DMS53 (cell line): ENCODE results near the gene CASP3.
"Not testable (repeated sequence)": the region's sequence is repeated elsewhere in the genome, so short reads cannot be mapped to it uniquely, and the experiment has no call there.

Source experiments
- DNase-seq: peaks from one replicate; lab custom pipeline; 2025; lab: John Stamatoyannopoulos, UW

Gene CASP3

DNA sequence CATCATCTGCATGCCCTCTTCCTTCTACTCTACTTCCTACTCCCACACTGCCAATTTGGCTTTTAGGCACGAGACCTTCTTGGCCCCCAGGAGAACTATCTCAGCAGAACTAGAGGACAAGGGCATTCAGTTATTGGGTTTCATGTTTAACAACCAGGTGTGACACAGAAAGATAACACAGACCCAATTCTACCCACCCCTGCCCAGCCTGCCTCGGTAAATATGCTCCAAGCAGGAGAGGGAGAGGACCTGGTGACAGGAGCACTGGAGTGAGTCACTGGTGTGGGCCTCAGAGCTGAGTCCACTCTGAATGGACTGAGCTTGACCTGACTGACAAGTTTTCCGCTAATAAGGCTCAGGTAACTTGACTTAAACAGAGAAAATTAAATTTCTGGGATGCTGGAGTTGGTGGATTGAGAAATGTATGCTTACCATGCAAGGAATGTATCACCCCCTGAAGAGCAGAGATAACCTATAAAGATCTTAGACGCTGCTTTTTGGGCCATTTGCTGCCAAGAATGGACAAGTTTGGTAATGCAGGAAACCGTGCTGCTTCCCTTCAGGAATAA, 52.5 kb downstream of the CASP3 start:
- DNase-seq = peak; percentile 3

DNA sequence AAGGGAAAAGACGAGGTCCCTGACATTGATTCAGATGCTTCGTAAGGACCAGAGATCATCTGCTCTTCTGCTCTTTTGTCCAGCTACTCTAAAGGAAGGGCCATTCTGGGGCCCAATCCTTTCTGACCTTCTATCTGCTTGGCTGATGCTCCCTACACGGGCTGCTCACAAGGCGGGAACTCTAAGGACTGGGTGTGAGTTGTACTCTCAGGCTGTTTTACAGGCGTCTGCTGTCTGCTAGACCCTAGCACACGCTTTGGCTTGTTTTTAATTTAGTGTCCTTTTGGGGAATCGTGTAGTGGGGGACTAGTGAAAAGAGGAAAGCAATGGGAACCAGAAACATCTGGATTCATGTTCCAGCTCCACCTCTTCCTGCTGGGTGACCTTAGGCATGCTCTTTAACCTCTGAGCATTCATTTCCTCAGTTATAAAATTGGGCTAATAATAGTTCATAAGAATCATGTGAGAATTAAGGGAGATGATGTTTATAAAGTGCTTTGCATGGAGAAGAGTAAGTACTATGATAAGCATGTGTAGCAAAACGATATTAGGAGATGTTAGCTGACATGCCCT, 53.1 kb downstream of the CASP3 start:
- no peak for DNase-seq

DNA sequence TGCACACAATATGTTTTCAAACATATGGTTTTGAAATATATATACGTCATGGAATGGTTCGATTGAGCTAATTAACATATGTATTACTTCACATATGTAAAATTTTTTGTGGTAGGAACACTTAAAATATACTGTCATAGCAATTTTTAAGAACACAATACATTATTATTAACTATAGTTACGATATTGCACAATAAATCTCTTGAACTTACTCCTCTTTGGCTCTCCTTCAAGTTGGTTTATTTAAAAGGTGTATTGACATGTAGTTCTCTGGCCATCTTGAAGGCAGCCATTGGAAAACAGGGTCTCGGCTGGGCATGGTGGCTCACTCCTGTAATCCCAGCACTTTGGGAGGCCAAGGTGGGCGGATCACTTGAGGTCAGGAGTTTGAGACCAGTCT, 53.8 kb downstream of the CASP3 start:
- DNase-seq = no peak

DNA sequence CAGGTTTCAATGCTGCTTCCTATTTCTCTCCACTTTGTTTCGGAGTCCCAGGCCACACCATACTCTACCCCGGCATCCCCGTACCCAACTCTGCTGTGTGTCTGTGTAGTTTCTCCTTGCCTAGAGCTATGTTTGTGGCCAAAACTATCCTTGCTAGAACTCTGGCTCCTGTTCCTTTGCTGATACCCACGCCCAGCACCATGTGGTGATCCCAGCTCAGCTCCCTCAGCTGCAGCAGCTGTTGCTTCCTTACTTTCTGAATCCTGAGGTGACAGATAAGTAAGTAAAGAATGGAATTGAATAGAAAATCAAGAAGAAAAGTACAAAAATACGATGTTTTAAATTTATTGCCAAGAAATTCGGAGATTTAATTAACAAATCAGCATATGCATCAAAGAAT, 55.8 kb downstream of the CASP3 start:
- DNase-seq = no peak

DNA sequence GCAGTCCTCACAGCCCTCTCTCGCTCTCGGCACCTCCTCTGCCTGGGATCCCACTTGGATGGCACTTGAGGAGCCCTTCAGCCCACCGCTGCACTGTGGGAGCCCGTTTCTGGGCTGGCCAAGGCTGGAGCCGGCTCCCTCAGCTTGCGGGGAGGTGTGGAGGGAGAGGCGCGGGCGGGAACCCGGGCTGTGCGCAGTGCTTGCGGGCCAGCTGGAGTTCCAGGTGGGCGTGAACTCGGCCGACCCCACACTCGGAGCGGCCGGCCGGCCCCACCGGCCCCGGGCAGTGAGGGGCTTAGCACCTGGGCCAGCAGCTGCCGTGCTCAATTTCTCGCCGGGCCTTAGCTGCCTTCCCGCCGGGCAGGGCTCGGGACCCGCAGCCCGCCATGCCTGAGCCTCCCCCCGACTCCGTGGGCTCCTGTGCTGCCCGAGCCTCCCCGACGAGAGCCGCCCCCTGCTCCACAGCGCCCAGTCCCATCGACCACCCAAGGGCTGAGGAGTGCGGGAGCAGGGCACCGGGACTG, 57.4 kb downstream of the CASP3 start:
- DNase-seq = not testable (repeated sequence)

DNA sequence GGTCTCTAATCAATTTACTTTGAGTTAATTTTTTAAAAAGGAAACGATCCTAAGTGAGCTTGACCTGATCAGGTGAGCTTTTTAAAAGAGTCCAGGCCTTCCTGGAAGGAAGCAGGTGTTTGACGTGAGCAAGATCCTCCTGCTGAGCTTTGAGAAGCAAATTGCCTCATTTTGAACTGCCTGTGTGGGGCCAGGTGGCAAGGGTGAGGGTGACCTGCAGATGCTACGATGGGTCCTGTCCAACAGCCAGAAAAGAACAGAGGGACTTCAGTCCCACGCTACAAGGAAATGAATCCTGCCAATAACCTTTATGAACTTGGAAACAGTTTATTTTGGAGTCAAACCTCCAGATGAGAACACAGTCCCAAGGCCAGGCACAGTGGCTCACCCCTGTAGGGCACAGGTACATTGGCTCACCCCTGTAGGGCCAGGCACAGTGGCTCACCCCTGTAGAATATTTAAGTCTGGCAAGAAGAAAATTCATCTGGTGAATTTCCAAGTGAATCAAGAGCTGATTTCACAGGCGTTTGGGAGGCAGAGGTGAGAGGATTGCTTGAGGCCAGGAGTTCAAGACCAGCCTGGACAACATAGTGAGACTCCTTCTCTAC, 58.1 kb downstream of the CASP3 start:
- no peak for DNase-seq

DNA sequence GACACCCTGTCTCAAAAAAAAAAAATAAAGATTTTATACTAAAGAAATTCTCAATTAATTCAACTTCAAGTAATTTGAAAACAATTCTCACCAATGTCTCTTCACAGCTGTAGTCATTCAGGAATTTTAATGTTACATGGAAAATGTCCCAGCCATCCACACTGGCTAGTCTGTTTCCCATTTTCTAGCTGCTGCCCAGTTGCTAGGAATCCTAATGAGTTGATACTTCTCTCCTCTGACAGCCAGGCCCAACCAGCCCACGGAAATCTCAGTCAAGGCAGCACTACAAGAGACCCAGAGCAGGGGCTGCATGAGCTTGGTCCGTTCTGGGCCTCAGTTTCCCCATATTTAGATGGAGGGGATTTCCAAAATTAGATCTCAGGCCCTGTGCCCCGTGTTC, 59.1 kb downstream of the CASP3 start:
- no peak for DNase-seq

DNA sequence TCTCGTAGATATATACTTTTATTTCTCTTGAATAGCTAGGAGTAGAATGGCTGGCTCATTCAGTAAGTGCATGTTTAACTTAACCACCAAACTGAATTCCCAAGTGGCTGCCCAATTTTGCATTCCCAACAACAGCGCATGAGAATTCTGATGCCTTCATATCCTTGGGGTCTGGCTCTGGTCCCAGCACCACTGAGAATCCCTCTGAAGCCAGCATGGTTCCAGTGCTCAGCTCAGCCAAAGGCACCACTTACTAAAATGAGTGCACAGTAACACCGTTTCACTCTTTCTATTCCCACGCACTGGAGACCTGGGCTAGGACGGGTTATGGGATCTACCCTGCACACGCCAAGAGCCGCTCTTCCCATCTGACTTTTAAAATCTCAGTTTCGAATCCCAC, 60.4 kb downstream of the CASP3 start:
- DNase-seq = no peak

DNA sequence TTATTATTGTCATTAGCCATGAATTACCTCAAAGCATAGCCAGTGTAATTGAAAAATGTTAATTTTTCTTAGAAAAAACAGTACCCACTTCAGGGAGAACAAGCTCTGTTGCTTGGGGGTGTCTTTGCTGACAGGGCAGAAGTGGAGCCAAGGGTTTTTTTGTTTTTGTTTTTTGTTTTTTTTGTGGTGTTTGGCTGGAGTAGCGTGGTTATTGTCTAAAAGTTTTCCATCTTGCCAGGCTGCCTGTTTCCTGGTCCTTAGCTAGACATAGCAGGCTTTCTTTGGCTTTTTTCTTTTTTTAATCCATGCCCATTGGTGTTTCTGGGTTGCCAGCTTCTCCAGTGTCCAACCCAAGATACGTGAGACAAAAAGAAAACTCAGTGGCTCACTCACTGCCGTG, 61.5 kb downstream of the CASP3 start:
- no peak for DNase-seq

DNA sequence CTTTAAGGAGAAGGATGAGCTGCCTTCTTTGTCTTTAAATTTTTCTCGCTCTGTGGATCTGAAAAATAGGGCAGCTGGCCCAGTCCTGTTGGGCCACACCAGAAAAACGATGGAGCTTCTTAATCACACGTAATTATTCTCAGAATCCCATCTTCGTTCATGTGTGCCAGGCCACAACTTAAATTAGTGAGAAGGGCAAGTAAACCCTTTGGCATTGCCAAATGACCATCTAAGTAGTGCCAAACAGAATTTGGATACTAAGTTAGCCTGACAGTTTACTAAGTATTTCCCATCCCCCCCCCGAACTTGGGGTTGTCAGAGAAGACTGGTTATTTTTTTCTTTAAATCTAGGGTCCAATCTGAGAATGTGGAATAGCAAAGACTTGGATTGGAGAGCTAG, 62.0 kb downstream of the CASP3 start:
- no peak for DNase-seq

DNA sequence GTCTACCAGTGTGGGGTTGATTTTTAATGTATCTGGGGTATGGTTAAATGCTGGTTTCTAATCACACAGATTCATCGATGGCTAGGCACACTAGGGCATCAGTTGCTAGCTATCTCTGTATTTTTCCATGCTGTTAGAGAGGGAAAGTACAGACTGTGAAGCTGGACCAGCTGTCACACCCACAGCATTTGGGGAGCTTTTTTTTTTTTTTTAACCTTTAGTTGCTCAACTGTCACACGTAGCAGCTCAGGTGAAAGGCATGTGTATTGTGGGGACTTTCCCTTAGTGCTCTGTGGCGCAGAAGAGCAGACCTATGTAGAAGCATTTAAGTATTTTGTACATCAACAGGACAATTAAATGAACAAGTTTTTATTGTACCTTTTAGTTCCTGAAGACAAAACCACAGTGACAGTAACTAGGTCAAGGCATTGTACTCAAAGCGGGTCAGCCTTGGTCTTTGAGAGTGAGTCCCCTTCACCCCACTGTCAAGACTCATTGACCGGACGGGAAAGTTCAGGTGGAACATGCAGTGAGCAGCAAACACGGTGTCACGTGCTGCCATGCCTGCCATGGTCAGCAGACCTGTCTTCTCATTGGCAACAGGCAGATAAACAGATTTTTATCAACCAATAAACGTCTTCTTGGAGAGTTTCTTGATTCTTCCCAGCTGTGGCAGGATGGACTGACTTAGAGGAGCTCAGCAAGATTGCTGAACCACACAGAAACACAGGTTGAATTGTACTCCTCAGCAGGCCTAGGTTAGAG, 65.3 kb downstream of the CASP3 start:
- no peak for DNase-seq
